Neuronal stem cell (in vitro differentiated cells): ENCODE results near the gene EIF3M.

Source experiments
- DNase-seq: peaks from one replicate; pipeline ENCODE4 v3.0.0-alpha.2; 2013; ENCODE audit warnings: low spot score
- H2AFZ ChIP-seq: one replicate; pipeline ENCODE4 v1.6.1; 2013; ENCODE audit warnings: mild to moderate bottlenecking, low read length, inconsistent platforms
- H2AK5ac ChIP-seq: 2 replicates; pipeline ENCODE4 v1.6.1; 2013; ENCODE audit warnings: low read depth, mild to moderate bottlenecking, inconsistent platforms, low read length, moderate library complexity, mixed read lengths
- H2BK120ac ChIP-seq: 2 replicates; pipeline ENCODE4 v1.6.1; 2013; ENCODE audit warnings: low read depth, mild to moderate bottlenecking, inconsistent platforms, low read length, moderate library complexity, mixed read lengths
- H2BK12ac ChIP-seq: one replicate; pipeline ENCODE4 v1.6.1; 2013; ENCODE audit warnings: low read length, inconsistent platforms
- H2BK15ac ChIP-seq: 2 replicates; pipeline ENCODE4 v1.6.1; 2013; ENCODE audit warnings: mild to moderate bottlenecking, low read length, inconsistent platforms, mixed read lengths
- H2BK5ac ChIP-seq: one replicate; pipeline ENCODE4 v1.6.1; 2013; ENCODE audit warnings: inconsistent platforms, mild to moderate bottlenecking, low read length, moderate library complexity
- H3K14ac ChIP-seq: one replicate; pipeline ENCODE4 v1.6.1; 2013; ENCODE audit warnings: low read length, inconsistent platforms
- H3K18ac ChIP-seq: 2 replicates; pipeline ENCODE4 v1.6.1; 2013; ENCODE audit warnings: low read length, inconsistent platforms
- H3K23ac ChIP-seq: 2 replicates; pipeline ENCODE4 v1.6.1; 2013; ENCODE audit warnings: low read depth, mild to moderate bottlenecking, mixed read lengths, low read length, inconsistent platforms; ENCODE audit not compliant: poor library complexity
- H3K27ac ChIP-seq: replicated peaks from 3 replicates; pipeline ENCODE4 v1.5.1; 2013; ENCODE audit warnings: low read length, inconsistent platforms
- H3K27me3 ChIP-seq, 3 experiments: 2 replicates each; pipeline ENCODE4 v1.6.1; 2013; ENCODE audit warnings: low read length in 3 of 3, mild to moderate bottlenecking in 2 of 3, inconsistent platforms in 1 of 3, low read depth in 1 of 3, mixed read lengths in 1 of 3, moderate library complexity in 1 of 3; ENCODE audit not compliant: control insufficient read depth in 3 of 3, insufficient read depth in 3 of 3
- H3K36me3 ChIP-seq, 2 donors: replicated peaks in 1 of 2; 2 replicates each; pipeline ENCODE4 v1.6.1; 2013; ENCODE audit warnings: low read length in 2 of 2; ENCODE audit not compliant: control insufficient read depth in 2 of 2, insufficient read depth in 2 of 2
- H3K4ac ChIP-seq: 2 replicates; pipeline ENCODE4 v1.6.1; 2013; ENCODE audit warnings: inconsistent platforms, mild to moderate bottlenecking, low read length, moderate library complexity
- H3K4me1 ChIP-seq, 2 donors: 1 replicate in 1 of 2; 2 replicates in 1 of 2; pipeline ENCODE4 v1.6.1; 2013; ENCODE audit warnings: low read length in 2 of 2, low read depth in 1 of 2; ENCODE audit not compliant: control insufficient read depth in 2 of 2, insufficient read depth in 1 of 2
- H3K4me2 ChIP-seq: one replicate; pipeline ENCODE4 v1.6.1; 2013; ENCODE audit warnings: mild to moderate bottlenecking, low read length, inconsistent platforms; ENCODE audit not compliant: insufficient read depth, poor library complexity, severe bottlenecking
- H3K4me3 ChIP-seq, 2 donors: 2 replicates each; pipeline ENCODE4 v1.5.1; 2013; ENCODE audit warnings: low read length in 2 of 2, mild to moderate bottlenecking in 2 of 2, inconsistent platforms in 1 of 2, moderate library complexity in 1 of 2
- H3K79me1 ChIP-seq: one replicate; pipeline ENCODE4 v1.6.1; 2013; ENCODE audit warnings: low read depth, mild to moderate bottlenecking, inconsistent platforms, low read length, moderate library complexity
- H3K9ac ChIP-seq: one replicate; pipeline ENCODE4 v1.6.1; 2013; ENCODE audit warnings: mild to moderate bottlenecking, low read depth, low read length, inconsistent platforms; ENCODE audit not compliant: poor library complexity
- H3K9me3 ChIP-seq, 2 donors: replicated peaks in 1 of 2; 2 replicates each; pipeline versions ENCODE3 to v1.6.1; 2013; ENCODE audit warnings: low read length in 2 of 2, mild to moderate bottlenecking in 2 of 2, inconsistent platforms in 1 of 2, low read depth in 1 of 2, mixed read lengths in 1 of 2, moderate library complexity in 1 of 2; ENCODE audit not compliant: control insufficient read depth in 2 of 2, insufficient read depth in 1 of 2
- H4K8ac ChIP-seq: one replicate; pipeline ENCODE4 v1.6.1; 2013; ENCODE audit warnings: low read depth, mild to moderate bottlenecking, inconsistent platforms, low read length, moderate library complexity
- H4K91ac ChIP-seq: one replicate; pipeline ENCODE4 v1.6.1; 2013; ENCODE audit warnings: low read length, low read depth, mild to moderate bottlenecking, inconsistent platforms; ENCODE audit not compliant: poor library complexity
- WGBS, 2 donors: extraction: QIAGEN DNeasy Blood & Tissue Kit; methylation state at CpG; one replicate each; pipeline ENCODE4 v1.1.7; 2013; ENCODE audit warnings: missing lambda C conversion rate in 2 of 2, mixed read lengths in 1 of 2; ENCODE audit not compliant: insufficient read length in 2 of 2, insufficient replicate concordance in 1 of 2; ENCODE audit errors: extremely low coverage in 2 of 2; 5-methylcytosine and 5-hydroxymethylcytosine counted together

EIF3M gene

DNA sequence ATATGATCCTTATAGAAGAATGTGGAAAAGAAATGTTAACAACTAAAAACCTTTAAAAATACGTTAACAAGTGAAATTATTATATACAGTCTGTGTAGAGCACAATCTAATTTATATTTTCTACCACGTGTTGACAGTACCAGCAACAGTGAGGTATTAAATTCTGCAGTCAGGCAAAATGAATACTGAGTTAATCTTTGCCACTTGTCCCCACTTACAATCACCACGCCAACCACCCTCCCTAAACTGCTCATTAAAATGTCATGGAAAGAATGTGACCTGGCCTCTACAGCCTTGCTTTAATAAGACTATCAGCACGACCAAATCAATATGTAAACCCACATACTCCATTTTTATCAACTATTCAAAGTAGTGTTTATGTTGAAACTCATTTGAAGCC is 28.5 kb upstream of the EIF3M start:
- no peak overlapping the region for H3K9ac ChIP-seq
- no peak overlapping the region for H3K18ac ChIP-seq
- H3K4me2 ChIP-seq: no peak overlapping the region
- H3K27ac ChIP-seq: no peak overlapping the region
- H2AFZ ChIP-seq: no peak overlapping the region
- H2BK120ac ChIP-seq: no peak overlapping the region
- H3K4me1 ChIP-seq: no peaks in the 10 kb centered on the region
- no peaks in the 10 kb centered on the region for H3K9me3 ChIP-seq
- no peaks in the 10 kb centered on the region for H3K79me1 ChIP-seq
- no peak overlapping the region for H2BK5ac ChIP-seq
- H2AK5ac ChIP-seq: no peak overlapping the region
- no peak overlapping the region for H4K8ac ChIP-seq
- H3K4me3 ChIP-seq: no peak overlapping the region
- no peak overlapping the region for H3K4ac ChIP-seq
- no peak overlapping the region for H2BK15ac ChIP-seq
- no CpG with 5 or more reads among the region's 4 CpGs for WGBS, 2 donors
- H3K27me3 ChIP-seq: peaks cover 0 to 3% (median 0%) of the 10 kb centered on the region in 3 experiments
- no peak overlapping the region for H3K14ac ChIP-seq
- no peak overlapping the region for H4K91ac ChIP-seq
- no peak overlapping the region for H2BK12ac ChIP-seq
- H3K36me3 ChIP-seq: no peaks in the 10 kb centered on the region
- no peak for DNase-seq
- no peak overlapping the region for H3K23ac ChIP-seq

DNA sequence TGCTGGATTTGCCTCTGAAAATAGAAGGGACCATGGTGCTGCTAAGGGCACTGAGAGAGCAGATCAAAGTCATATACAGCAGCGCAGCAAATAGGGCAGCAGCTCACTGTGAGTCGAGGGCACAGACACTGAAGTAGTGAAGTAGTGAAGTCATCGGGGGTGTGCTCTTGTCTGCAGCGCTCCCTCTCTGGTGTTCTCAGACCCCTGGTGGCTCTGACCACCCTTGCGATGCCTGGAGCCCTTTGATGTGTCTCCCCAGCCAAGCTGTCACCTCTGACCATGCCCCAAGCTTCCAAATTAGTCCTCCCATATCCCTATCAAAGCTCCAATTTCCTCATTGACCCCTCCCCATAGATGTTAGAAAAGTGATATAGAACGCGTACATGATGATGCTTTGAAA is 27.7 kb upstream of the EIF3M start:
- Histone ChIP-seq H2BK15ac (no peak overlapping the region), H3K4me3 (no peak overlapping the region), H3K9ac (no peak overlapping the region), H3K18ac (no peak overlapping the region), H3K4ac (no peak overlapping the region), H3K14ac (no peak overlapping the region), H2BK120ac (no peak overlapping the region), H2BK12ac (no peak overlapping the region), H2AK5ac (no peak overlapping the region), H3K4me2 (no peak overlapping the region), H3K79me1 (no peaks in the 10 kb centered on the region), H2AFZ (no peak overlapping the region), H2BK5ac (no peak overlapping the region), H4K8ac (no peak overlapping the region), H3K9me3 (no peaks in the 10 kb centered on the region), H3K23ac (no peak overlapping the region), H4K91ac (no peak overlapping the region), H3K27me3 (peaks cover 0 to 3% (median 0%) of the 10 kb centered on the region in 3 experiments), H3K27ac (no peak overlapping the region), H3K4me1 (no peaks in the 10 kb centered on the region), H3K36me3 (no peaks in the 10 kb centered on the region)
- DNase-seq: no peak
- no CpG with 5 or more reads among the region's 7 CpGs for WGBS, 2 donors

DNA sequence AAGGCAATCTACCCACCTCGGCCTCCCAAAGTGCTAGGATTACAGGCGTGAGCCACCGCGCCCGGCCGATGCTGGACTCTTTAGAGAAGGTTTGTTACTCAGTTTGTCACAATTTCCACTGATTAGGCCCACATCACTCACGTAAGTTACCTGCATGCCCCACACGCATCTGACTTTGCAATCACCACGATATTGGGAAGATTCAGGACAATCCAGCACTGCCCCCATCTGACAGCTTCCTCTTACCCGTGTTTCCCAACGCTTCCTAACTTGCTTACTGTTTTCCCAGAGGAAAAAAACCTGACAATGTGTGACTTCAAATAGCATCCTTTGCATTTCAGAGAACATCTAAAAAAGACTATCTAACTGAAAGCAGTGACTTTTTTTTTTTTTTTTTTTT is 21.8 kb upstream of the EIF3M start:
- no peaks in the 10 kb centered on the region for H3K4me1 ChIP-seq
- H3K36me3 ChIP-seq: no peaks in the 10 kb centered on the region
- H3K4ac ChIP-seq: no peak overlapping the region
- no peak overlapping the region for H3K18ac ChIP-seq
- no peak overlapping the region for H2AFZ ChIP-seq
- H3K14ac ChIP-seq: no peak overlapping the region
- H3K27me3 ChIP-seq: no peaks in the 10 kb centered on the region
- H2BK120ac ChIP-seq: no peak overlapping the region
- no peak overlapping the region for H3K4me3 ChIP-seq
- no peak overlapping the region for H3K27ac ChIP-seq
- WGBS, 2 donors: no CpG with 5 or more reads among the region's 11 CpGs
- no peaks in the 10 kb centered on the region for H3K9me3 ChIP-seq
- no peak overlapping the region for H3K4me2 ChIP-seq
- H2AK5ac ChIP-seq: no peak overlapping the region
- DNase-seq: no peak
- no peak overlapping the region for H3K9ac ChIP-seq
- H4K91ac ChIP-seq: no peak overlapping the region
- no peak overlapping the region for H2BK5ac ChIP-seq
- no peaks in the 10 kb centered on the region for H3K79me1 ChIP-seq
- H3K23ac ChIP-seq: no peak overlapping the region
- H4K8ac ChIP-seq: no peak overlapping the region
- no peak overlapping the region for H2BK12ac ChIP-seq
- H2BK15ac ChIP-seq: no peak overlapping the region

DNA sequence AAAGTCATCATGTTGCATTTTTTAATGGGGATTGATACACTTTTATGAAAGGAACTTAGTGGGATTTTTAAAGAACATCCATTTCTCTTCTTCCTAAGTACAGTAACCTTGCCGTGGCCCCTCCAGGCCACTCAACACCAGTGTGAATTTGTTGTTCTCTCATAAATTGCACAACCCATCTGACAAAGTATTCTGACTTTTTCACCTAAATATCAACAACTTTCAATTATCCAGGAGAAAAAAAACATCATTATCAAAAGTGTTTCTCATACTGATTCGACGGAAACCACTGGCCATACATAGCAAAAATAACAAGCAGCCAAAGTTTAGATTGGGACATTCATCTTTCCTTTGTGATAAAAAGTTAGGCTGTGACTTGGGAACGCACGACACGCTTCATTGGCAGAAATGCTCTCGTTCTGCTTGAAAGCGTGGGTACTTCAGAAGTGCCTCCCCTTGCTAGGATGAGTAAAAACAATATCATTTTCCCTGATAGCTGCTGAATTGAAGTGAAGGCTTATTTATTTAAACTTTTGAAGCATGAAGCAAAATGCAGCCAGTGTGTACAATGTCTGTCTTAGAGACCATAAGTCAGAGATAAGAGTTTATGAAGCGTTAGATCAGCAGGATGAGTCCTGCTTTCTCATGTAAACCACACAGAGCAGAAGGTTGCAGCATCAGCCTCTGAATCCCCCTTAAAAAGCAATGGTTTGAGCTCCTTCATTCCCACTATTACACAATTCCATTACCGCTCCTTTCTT is 20.6 kb upstream of the EIF3M start:
- no peak overlapping the region for H3K9ac ChIP-seq
- H4K91ac ChIP-seq: no peak overlapping the region
- H3K79me1 ChIP-seq: no peaks in the 10 kb centered on the region
- no peaks in the 10 kb centered on the region for H3K4me1 ChIP-seq
- H3K4me3 ChIP-seq: no peak overlapping the region
- H2BK120ac ChIP-seq: no peak overlapping the region
- H3K4me2 ChIP-seq: no peak overlapping the region
- no peak overlapping the region for H2BK5ac ChIP-seq
- DNase-seq: no peak
- no peak overlapping the region for H3K23ac ChIP-seq
- no peak overlapping the region for H2BK12ac ChIP-seq
- H2BK15ac ChIP-seq: no peak overlapping the region
- H3K27me3 ChIP-seq: no peaks in the 10 kb centered on the region
- H3K18ac ChIP-seq: no peak overlapping the region
- H3K36me3 ChIP-seq: no peaks in the 10 kb centered on the region
- WGBS, 2 donors: 100% methylated on average over 1 of the region's 10 CpGs; no CpG with 5 or more reads in 1 of the 2 donors
- no peak overlapping the region for H4K8ac ChIP-seq
- H2AK5ac ChIP-seq: no peak overlapping the region
- H3K14ac ChIP-seq: no peak overlapping the region
- no peaks in the 10 kb centered on the region for H3K9me3 ChIP-seq
- H2AFZ ChIP-seq: peak overlapping the region; percentile 9
- no peak overlapping the region for H3K27ac ChIP-seq
- H3K4ac ChIP-seq: no peak overlapping the region
